Activated naive CD8-positive, alpha-beta T cell (primary cell): Measurements from ENCODE around the gene NKAPL.

Source experiments
- H3K27ac Mint-ChIP-seq: one replicate; pipeline ENCODE4 v1.8.0; 2021; ENCODE audit warnings: mixed read lengths
- H3K27me3 Mint-ChIP-seq: one replicate; pipeline ENCODE4 v1.8.0; 2021; ENCODE audit warnings: mixed read lengths
- H3K36me3 Mint-ChIP-seq: one replicate; pipeline ENCODE4 v1.8.0; 2021; ENCODE audit warnings: mixed read lengths
- H3K4me1 Mint-ChIP-seq: one replicate; pipeline ENCODE4 v1.8.0; 2021; ENCODE audit warnings: low read depth, mixed read lengths
- H3K4me3 Mint-ChIP-seq: one replicate; pipeline ENCODE4 v1.8.0; 2021; ENCODE audit warnings: mild to moderate bottlenecking, mixed read lengths
- H3K9me3 Mint-ChIP-seq: one replicate; pipeline ENCODE4 v1.8.0; 2021; ENCODE audit warnings: low read depth, mixed read lengths

NKAPL gene

GRCh38 chr6:28226460-28226859 lies 32.6 kb upstream of the NKAPL start:
- Mint-ChIP-seq H3K9me3 (no peaks in the 10 kb centered on the region), H3K27me3 (peaks cover 24% of the 10 kb centered on the region), H3K27ac (no peak overlapping the region), H3K36me3 (peaks cover 5% of the 10 kb centered on the region), H3K4me1 (peaks cover 6% of the 10 kb centered on the region), H3K4me3 (no peak overlapping the region)

GRCh38 chr6:28232785-28233184 lies 26.3 kb upstream of the NKAPL start:
- Mint-ChIP-seq H3K9me3 (no peaks in the 10 kb centered on the region), H3K36me3 (peaks cover 14% of the 10 kb centered on the region), H3K4me1 (no peaks in the 10 kb centered on the region), H3K4me3 (no peak overlapping the region), H3K27ac (no peak overlapping the region), H3K27me3 (peaks cover 4% of the 10 kb centered on the region)

GRCh38 chr6:28235912-28236452 lies 23.1 kb upstream of the NKAPL start:
- Mint-ChIP-seq H3K27me3 (peaks cover 4% of the 10 kb centered on the region), H3K4me3 (no peak overlapping the region), H3K27ac (no peak overlapping the region), H3K36me3 (peaks cover 9% of the 10 kb centered on the region), H3K9me3 (no peaks in the 10 kb centered on the region), H3K4me1 (no peaks in the 10 kb centered on the region)

- H3K36me3 Mint-ChIP-seq, result peaks cover 5% of the 10 kb centered on the region
- H3K9me3 Mint-ChIP-seq, result no peaks in the 10 kb centered on the region
- no peak overlapping the region for H3K27ac Mint-ChIP-seq
- peaks cover 3% of the 10 kb centered on the region for H3K27me3 Mint-ChIP-seq
- no peak overlapping the region for H3K4me3 Mint-ChIP-seq
- H3K4me1 Mint-ChIP-seq, result no peaks in the 10 kb centered on the region
These were observed 19.5 kb upstream of the NKAPL start for GRCh38 chr6:28239636-28240035.

- no peak overlapping the region for H3K4me3 Mint-ChIP-seq
- H3K4me1 Mint-ChIP-seq, result no peaks in the 10 kb centered on the region
- peaks cover 10% of the 10 kb centered on the region for H3K36me3 Mint-ChIP-seq
- peaks cover 3% of the 10 kb centered on the region for H3K27me3 Mint-ChIP-seq
- no peak overlapping the region for H3K27ac Mint-ChIP-seq
- no peaks in the 10 kb centered on the region for H3K9me3 Mint-ChIP-seq
These were observed 18.6 kb upstream of the NKAPL start for GRCh38 chr6:28240471-28240870.

GRCh38 chr6:28243946-28244345 lies 15.2 kb upstream of the NKAPL start:
- Mint-ChIP-seq H3K27ac (no peak overlapping the region), H3K9me3 (no peaks in the 10 kb centered on the region), H3K4me1 (peaks cover 11% of the 10 kb centered on the region), H3K4me3 (no peak overlapping the region), H3K36me3 (peaks cover 17% of the 10 kb centered on the region), H3K27me3 (no peaks in the 10 kb centered on the region)

DNA sequence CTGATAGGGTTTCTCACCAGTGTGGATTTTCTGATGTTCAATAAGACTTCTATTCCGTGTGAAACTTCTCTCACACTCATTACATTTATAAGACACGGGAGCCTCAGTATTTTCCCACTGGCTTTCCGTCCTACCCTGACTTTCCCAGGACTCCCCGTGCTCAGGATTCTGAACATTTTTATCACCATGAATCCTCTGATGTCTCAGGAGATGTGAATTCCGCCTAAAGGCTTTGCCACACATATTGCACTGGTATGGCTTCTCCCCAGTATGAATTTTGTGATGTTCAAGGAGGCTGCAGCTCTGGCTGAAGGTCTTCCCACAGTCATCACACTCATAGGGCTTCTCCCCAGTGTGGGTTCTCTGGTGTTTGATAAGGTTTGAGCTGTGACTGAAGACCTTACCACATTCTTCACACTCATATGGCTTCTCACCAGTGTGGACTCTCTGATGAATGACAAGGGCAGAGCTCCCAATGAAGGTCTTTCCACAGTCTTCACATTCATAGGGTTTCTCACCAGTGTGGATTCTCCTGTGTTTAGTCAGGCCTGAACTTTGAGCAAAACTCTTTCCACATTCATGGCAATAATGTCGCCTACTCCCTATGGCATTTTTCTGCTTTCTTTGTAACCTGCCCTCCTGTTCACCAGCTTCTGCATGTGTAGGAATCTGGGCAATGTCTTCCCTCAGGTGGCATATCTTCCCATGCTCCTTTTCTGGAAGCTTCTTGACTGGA lies 13.7 kb upstream of the NKAPL start:
- Mint-ChIP-seq H3K36me3 (peaks cover 17% of the 10 kb centered on the region), H3K9me3 (no peaks in the 10 kb centered on the region), H3K27ac (no peak overlapping the region), H3K27me3 (no peaks in the 10 kb centered on the region), H3K4me1 (peaks cover 19% of the 10 kb centered on the region), H3K4me3 (no peak overlapping the region)

DNA sequence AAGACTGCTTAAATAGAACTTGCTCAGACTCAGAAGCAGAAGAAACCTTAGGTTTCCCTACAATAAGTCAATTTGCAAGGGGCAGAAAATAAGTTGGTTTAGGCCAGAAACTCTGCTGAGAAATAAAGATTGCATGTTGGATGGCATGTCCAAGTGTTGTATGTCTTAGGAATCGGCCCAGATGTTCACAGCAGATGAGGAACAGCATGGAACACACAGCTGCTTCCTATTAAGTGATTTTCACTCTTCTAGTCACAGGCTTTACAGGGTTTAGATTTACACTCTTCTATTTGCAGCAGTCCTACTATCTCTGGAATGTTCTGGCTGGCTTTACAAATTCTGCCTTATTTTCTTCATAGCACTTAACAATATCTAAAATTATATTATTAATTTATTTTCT lies 10.2 kb upstream of the NKAPL start:
- Mint-ChIP-seq H3K4me1 (peaks cover 40% of the 10 kb centered on the region), H3K36me3 (peaks cover 17% of the 10 kb centered on the region), H3K9me3 (no peaks in the 10 kb centered on the region), H3K4me3 (no peak overlapping the region), H3K27me3 (no peaks in the 10 kb centered on the region), H3K27ac (no peak overlapping the region)

DNA sequence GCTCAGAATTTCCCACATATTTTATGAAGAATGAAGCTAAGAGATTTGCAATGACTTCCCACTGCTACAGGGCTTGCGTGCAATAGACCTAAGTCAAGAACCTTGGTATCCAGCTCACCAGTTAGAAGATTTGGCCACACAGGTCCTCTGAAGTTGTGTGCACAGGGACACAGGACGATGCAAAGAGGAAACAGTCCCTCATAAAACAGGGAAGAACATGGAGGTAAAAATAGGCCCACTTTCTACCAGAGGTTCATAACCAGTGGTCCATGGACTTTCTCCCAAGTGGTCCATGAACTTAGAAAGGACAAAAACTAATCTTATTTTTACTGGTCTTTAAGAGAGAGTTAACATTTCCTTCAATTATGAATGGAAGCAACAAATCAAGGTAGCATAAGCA lies 8.3 kb upstream of the NKAPL start:
- no peaks in the 10 kb centered on the region for H3K9me3 Mint-ChIP-seq
- H3K4me1 Mint-ChIP-seq, result peaks cover 40% of the 10 kb centered on the region
- peaks cover 10% of the 10 kb centered on the region for H3K36me3 Mint-ChIP-seq
- peak overlapping the region; percentile 12 for H3K27ac Mint-ChIP-seq
- H3K4me3 Mint-ChIP-seq, result peak overlapping the region; percentile 98
- no peaks in the 10 kb centered on the region for H3K27me3 Mint-ChIP-seq

DNA sequence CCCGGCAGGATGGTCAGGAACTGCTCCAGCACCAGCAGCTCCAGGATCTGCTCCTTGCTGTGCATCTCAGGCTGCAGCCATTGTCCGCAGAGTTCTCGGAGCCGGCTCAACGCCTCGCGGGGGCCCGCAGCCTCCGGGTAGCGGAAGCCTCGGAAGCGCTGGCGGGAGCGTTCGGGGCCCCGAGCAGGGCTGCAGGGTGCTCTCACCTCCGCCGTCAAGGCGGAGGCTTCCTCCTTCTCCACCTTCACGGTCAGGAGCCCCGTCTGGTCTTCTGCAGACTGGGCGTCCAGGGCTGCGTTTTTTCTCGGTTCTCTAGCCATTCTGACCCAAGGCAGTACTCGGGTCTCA lies 7.5 kb upstream of the NKAPL start:
- no peaks in the 10 kb centered on the region for H3K9me3 Mint-ChIP-seq
- no peaks in the 10 kb centered on the region for H3K27me3 Mint-ChIP-seq
- peak overlapping the region; percentile 98 for H3K4me3 Mint-ChIP-seq

DNA sequence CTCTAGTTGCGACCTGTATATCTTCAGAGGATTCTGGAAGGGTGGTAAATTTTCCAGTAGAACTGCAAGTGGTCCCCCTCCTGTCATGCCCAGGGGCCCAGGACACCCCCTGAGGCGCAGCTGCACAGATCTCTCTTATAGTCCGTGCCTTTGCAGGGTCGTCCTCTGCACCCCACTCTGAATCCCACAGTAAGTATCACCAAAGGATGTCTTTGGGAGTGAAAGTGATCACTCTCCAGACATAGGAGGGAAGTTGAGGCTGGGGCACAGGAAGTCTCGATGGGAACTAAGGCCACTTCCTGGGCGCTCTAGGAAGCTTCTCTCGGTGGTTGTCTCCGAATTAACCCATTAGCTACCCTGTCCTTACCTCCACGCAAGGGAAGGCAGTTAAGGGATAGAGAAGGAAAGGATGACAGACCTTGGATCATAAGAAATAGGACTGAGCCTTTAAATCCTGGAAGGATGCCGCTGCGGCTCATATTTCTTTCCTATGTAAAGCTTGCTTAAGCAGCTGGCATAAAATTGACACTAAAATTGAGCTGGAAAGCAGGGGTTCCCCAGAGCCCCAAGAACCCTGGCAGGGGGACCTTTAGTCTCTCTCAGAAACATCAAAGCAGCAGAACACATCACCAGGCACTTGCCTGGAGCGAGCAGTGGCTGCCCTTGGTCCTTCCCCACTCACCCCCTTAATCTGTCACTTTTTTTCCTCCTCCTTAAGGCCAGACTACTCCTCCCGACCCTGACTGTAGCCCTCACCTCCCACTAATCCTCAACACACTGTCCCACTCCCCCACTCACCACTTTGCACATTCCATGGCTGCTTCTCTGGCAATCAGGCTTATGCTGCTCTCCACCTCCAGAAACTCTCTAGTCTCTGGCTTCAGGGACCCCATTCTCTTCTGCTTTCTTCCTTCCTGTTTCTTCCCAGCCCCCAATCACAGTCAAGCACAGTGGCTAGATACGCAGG lies 6.8 kb upstream of the NKAPL start, which contains the start of gene ZKSCAN4:
Gene ZKSCAN4, minus strand, starts transcription at position 261 of the 967 bp plus-strand sequence. CDS start 289 bp downstream, outside the sequence.
- no peaks in the 10 kb centered on the region for H3K9me3 Mint-ChIP-seq
- peak within 1 kb of the TSS; percentile 93 for H3K27ac Mint-ChIP-seq
- H3K36me3 Mint-ChIP-seq, result peaks cover 2% of the 10 kb centered on the region
- peaks cover 35% of the 10 kb centered on the region for H3K4me1 Mint-ChIP-seq
- H3K27me3 Mint-ChIP-seq, result no peaks in the 10 kb centered on the region
- peak within 1 kb of the TSS; percentile 98 for H3K4me3 Mint-ChIP-seq

More for the DNA sequence above, 7.5 kb upstream of the NKAPL start:
- peaks cover 40% of the 10 kb centered on the region for H3K4me1 Mint-ChIP-seq
- peaks cover 4% of the 10 kb centered on the region for H3K36me3 Mint-ChIP-seq
- peak overlapping the region; percentile 93 for H3K27ac Mint-ChIP-seq

- Mint-ChIP-seq H3K4me1 (peaks cover 36% of the 10 kb centered on the region), H3K27me3 (peaks cover 3% of the 10 kb centered on the region), H3K27ac (no peak overlapping the region), H3K36me3 (peaks cover 7% of the 10 kb centered on the region), H3K4me3 (no peak overlapping the region), H3K9me3 (peaks cover 4% of the 10 kb centered on the region)
These were observed 5.0 kb upstream of the NKAPL start for GRCh38 chr6:28254121-28254519.

DNA sequence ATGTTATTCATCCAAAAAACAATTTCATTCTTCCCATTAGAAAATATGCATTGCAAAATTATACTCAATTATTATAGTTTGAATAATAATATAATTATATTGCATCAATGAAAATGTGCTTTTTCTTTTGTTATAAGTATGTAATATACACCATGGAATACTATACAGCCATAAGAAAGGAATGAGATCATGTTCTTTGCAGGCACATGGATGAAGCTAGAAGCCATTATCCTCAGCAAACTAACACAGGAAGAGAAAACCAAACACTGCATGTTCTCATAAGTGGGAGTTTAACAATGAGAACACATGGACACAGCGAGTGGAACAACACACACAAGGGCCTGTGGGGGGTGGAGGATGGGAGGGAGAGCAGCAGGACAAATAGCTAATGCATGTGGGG lies 2.1 kb upstream of the NKAPL start:
- Mint-ChIP-seq H3K4me3 (no peak overlapping the region), H3K9me3 (peaks cover 4% of the 10 kb centered on the region), H3K4me1 (peaks cover 18% of the 10 kb centered on the region), H3K36me3 (peaks cover 10% of the 10 kb centered on the region), H3K27me3 (peaks cover 3% of the 10 kb centered on the region), H3K27ac (no peak overlapping the region)

DNA sequence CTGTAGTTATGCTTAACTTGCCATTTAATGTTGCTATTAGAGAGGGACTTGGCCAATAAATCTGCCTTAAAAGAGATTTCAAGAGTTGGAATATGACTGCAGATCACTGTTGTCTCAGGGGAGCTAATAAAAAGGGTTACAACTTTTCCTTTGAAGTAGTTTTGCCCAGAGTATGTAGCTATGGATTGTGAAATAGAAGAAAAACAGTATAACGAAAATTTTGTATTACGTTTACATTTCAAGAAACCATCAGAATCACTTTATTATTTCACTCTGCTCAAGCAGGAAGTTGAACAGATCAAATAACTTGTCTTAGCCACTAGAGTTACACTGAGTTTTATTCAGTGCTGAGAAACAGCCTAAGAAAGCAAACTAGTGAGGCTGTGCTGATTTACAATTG lies 4.8 kb downstream of the NKAPL start:
- Mint-ChIP-seq H3K4me1 (peaks cover 21% of the 10 kb centered on the region), H3K27ac (no peak overlapping the region), H3K9me3 (no peaks in the 10 kb centered on the region), H3K4me3 (no peak overlapping the region), H3K36me3 (peaks cover 4% of the 10 kb centered on the region), H3K27me3 (no peaks in the 10 kb centered on the region)

GRCh38 chr6:28264834-28265401 lies 5.8 kb downstream of the NKAPL start:
- no peak overlapping the region for H3K4me3 Mint-ChIP-seq
- H3K36me3 Mint-ChIP-seq, result peaks cover 6% of the 10 kb centered on the region
- peaks cover 28% of the 10 kb centered on the region for H3K4me1 Mint-ChIP-seq
- no peaks in the 10 kb centered on the region for H3K27me3 Mint-ChIP-seq
- H3K27ac Mint-ChIP-seq, result no peak overlapping the region
- no peaks in the 10 kb centered on the region for H3K9me3 Mint-ChIP-seq
